Stimulated activated CD4-positive, alpha-beta T cell treated with anti-CD3 and anti-CD28 coated beads, Interleukin-1b, Interleukin-23, amount 100 ng/mL, for 1 hour (primary cell): ENCODE results near the gene SNPH.

ENCODE experiments used
- DNase-seq, 2 donors: peaks; one replicate each; pipeline ENCODE4 v3.0.0-alpha.2; 2020; ENCODE audit warnings: low read depth in 2 of 2

SNPH gene

DNA sequence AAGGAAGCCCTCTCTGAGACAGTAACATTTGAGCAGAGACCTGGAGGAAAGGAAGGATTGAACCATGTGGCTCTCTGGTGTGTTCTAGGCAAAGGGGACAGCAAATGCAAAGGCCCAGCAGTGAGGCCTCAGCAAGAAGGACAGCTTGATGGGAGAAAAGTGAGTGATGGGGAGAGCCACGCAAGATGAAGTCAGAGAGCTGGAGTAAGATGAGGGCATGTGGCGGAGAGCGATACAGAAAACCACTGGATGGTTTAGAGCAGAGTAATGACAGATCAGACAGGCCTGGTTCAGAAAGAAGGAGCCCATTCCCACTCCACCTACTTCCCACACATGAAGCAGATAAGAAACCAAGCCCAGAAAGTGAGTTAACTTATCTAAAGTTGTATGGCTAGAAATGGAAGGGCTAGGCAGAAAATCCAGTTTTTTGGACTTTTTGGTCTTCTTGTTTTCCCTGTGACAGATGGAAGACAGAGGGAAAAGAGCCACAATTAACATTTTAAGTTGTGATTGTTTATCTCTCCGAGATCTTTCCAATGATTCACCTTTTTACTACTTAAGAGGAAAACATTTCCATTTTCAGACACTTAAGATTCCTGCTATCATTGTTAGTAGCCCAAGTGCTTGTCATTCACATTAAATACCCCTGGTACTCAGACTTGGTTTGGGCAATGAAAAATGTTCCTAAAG, 723 bp upstream of the SNPH start:
- DNase-seq = no peak

- DNase-seq = no peak
Observed at GRCh38 chr20:1265916-1266166, 253 bp upstream of the SNPH start.

DNA sequence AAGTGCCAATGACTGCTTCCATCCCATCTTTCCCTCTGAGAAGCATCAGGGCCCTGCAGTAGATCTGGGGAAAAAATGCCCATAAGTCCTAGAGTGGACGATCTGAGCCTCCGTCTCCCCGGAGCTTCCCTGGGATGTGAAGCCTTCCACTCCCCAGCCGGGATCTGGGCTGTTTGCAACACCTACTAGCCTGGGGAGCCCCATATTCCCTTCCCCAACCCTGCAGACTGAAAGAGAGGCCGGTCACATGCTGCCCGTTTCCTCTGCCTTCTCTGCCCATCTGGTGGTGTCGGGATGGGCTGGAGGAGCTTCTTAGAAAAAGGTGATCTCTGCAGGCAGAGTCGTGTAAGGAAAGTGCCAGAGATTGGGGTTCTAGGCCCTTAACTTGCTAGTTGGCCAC, 1.1 kb downstream of the SNPH start:
- DNase-seq = no peak

- no peak for DNase-seq
Observed at GRCh38 chr20:1267809-1268374, 1.8 kb downstream of the SNPH start.

GRCh38 chr20:1269235-1269634, 3.1 kb downstream of the SNPH start:
- no peak for DNase-seq

GRCh38 chr20:1269850-1270249, 3.8 kb downstream of the SNPH start:
- no peak for DNase-seq

GRCh38 chr20:1272368-1273100, 6.4 kb downstream of the SNPH start:
- no peak for DNase-seq

- DNase-seq = no peak
Observed at GRCh38 chr20:1273366-1273765, 7.3 kb downstream of the SNPH start.

- DNase-seq = no peak
Observed at GRCh38 chr20:1274485-1275311, 8.6 kb downstream of the SNPH start.

DNA sequence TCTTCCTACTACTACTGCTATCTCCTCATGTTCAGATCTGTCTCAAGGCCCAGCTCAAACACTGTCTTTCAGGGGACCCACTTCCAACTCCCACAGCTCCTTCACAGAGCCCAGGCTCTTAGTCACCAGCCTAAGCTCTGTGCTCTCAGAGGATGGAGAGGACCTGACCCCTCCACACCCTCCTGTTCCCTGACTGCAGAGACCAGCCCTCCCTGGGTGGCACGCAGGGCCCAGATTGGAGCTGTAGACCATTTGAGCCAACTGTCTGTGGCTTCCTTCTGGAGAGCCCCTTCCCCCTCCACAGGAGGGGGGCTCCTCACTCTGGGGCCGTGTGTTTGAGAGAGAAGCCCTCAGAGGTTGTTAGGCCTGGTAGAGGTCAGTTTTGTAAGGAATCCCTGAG, 9.8 kb downstream of the SNPH start:
- DNase-seq = no peak

- no peak for DNase-seq
Observed at GRCh38 chr20:1277529-1278322, 11.6 kb downstream of the SNPH start.

DNA sequence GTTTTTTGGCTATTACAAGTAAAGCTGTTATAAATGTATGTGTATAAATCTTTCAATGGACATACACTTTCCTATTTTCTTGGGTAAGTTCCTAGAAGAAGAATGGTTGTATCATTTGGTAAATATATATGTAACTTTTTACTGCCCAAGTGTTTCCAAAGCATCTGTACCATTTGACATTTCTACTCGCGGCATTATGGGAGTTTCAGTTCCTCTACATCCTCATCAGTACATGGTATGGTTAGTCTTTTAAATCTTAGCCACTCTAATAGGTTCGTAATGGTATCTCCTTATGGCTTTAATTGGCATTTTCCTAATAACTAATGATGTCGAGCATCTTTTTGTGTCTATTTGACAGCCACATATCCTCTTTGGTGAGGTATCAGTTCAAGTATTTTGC, 12.9 kb downstream of the SNPH start:
- no peak for DNase-seq

- DNase-seq = no peak
Observed at GRCh38 chr20:1280195-1281102, 14.4 kb downstream of the SNPH start.

DNA sequence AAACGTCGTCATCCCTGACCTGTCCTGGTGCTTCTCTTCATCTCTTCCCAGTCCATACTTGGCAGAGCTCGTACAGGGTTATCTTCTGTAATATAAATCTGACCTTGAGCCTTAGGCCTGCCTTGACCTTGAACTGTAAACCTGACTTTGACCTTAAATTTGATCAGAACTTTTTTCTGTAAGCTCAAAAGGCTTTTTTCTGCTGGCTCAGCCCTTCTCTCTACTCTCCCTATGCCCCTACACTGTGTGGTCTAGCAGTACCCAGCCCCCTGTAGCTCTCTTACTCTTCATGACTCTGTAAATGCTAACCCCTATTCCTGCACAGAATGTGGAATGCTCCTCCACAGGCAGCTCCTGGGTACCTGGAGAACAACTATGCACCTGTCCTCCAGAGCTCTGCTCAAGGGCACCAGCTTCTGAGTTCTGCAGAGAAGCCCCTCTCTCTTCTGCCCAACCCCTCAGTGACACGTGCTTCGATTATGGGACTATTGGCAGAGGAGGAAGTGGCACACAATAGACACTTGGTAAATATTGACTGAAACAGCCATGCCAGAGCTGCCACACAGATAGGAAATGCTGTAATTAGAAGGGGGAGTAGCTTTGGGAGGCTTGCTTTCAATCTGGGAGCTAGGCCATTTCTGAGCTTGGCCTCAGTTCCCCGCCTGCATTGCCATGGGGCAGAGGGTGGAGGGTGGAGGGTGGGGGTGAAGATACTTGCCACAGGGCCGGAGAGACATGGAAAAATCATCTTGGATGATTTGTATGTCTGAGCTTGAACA, 15.4 kb downstream of the SNPH start:
- DNase-seq = no peak

GRCh38 chr20:1282966-1283365, 16.9 kb downstream of the SNPH start:
- no peak for DNase-seq

GRCh38 chr20:1283522-1284510, 17.7 kb downstream of the SNPH start:
- no peak for DNase-seq

GRCh38 chr20:1286267-1287024, 20.4 kb downstream of the SNPH start:
- DNase-seq = no peak

DNA sequence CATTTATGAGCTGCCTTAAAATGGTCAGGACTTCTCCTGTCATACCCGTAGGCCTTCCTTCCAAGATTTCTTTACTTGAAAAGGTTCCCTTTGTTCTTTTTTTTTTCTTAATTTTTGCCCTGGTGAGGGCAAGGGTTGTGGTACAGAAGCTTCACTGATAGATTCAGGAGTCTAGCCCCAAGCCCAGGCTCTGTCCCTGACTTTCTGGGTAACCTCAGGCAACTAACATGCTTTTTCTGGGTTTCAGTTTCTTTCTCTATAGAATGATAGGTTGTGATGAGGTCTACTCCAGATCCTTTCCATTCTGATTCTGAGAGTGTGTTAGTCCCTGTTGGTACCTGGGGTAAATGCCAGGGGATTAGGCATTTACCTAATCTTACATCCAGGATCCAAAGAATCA, 21.2 kb downstream of the SNPH start:
- no peak for DNase-seq
